GM19351 (cell line): Measurements from ENCODE around the gene PLD1.
"Not testable (repeated sequence)": the region's sequence is repeated elsewhere in the genome, so short reads cannot be mapped to it uniquely, and the experiment has no call there.

Experiments
- ATAC-seq: cut with Tn5 transposase; IDR thresholded peaks from one replicate; pipeline ENCODE4 v1.9.1; 2021; ENCODE audit warnings: mild to moderate bottlenecking, moderate library complexity; ENCODE audit not compliant: unreplicated experiment

PLD1 gene

DNA sequence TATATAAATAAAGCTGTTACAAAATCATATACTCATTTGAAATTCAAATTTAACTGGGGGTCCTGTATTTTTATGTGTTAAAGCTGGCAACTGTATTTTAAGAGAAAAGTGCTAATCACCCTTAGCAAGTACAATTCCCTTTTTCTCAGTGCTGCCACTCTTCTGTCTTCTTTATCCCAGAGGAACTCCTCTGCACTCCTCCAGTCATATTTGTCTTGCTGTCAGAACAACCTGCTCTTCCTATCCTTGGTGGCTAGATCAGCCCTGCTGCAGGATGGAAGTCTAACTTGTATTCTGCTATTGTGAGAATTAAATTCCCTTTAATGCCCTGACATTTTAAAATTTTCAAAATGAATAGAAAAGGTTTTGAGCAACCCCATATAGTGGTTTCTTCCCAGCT, 226.2 kb downstream of the PLD1 start:
- no peak for ATAC-seq

DNA sequence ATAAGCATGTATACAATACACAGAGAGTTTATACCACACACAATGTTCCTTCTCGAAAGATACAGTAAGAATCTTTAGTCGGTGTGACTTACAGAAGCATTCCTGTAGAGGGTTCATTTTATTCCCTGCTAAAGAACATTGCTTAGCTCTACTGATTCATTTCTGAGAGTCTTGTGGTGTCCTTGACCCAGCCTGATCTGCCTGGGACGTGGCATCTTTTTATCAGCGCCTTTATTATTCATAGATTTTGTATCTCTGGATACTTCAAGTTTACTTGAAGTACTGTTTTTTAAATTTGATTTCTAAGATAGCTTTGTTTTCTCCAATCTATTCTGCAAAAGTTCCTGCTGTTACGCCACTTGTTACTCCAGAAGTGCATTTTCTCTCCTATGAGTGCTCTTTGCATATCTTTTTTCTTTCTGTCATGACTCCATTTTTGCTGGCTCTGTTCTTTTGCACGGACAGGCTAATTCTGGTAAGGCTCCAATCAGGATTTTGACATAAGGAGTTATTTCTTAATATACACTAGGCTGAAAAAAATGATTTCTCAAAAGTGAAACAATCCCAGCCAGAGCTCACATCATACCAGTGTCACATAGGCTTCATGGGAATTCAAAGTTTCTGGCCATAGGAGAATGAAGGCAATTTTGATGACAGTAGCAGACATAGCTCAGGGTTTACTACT, 235.6 kb downstream of the PLD1 start:
- no peak for ATAC-seq

DNA sequence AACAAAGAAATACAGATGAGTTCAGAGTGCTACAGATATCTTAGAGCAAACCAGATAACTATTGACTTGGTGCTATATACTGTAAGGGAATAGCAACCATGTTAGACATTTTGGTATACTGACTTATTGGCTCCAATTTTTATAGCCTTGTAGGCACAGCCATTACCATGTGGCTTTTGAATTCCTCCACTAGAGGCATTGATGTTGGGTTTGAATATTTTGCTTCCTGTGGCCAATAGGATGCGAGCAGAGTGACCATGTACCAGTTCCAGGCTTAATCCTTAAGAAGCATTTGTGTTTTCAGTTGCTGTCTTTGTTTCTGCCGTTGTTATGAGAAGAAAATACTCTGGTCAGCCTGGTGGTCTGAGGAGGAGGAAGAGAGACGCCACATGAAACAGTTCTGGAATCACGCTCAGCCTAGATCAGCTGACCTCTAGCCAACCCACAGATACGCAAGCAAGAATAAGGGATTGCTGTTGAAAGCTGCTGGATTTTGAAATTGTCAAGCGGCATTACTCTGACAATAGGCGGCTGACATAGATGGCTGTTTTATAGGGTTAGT, 240.6 kb downstream of the PLD1 start:
- ATAC-seq, result no peak

DNA sequence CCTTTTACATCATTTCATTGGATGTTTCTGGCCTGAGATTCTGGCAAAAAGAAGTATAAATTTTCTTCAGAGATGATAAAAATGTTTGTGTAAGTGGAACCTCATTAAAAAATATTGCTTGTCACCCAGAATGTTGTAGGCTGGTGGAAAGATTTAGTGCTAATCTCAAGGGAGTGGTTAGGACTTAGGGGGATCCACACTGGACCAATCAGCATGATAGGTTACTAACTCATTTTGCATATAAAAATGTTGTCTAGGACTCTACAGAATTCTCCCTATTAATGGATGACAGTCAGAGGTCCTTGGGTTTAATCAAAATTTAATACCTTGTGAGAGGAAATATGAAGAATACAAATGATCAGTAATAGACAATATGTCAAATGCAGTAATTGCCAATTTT, 241.5 kb downstream of the PLD1 start:
- ATAC-seq, result no peak

DNA sequence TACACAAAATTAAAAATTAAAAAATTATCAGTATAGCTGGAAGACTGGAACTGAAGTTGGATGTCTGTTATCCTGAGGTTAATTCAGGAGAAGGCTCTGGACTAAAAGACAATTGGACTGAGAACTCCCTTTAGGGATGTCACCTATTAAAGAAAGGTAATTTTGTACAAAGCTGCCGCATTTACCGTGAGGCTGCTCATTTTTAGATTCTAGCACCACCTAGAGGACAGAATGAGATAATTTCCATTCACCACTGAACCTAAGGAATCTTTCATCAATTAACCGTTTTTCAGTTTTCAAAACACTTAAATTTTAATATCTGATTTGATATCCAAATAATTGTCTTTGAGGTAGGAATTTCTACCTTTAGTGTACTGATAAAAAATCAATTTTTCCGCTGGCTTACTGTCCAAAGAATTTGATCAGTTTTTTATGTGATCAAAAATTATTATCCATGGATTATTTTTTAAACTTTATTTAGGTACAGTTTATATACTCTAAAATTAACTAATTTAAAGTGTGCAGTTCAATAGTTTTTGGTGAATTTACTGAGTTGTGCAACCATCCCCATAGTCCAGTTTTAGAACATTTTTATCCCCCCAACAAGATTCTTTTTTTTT, 243.4 kb downstream of the PLD1 start:
- ATAC-seq, result peak; percentile 50

DNA sequence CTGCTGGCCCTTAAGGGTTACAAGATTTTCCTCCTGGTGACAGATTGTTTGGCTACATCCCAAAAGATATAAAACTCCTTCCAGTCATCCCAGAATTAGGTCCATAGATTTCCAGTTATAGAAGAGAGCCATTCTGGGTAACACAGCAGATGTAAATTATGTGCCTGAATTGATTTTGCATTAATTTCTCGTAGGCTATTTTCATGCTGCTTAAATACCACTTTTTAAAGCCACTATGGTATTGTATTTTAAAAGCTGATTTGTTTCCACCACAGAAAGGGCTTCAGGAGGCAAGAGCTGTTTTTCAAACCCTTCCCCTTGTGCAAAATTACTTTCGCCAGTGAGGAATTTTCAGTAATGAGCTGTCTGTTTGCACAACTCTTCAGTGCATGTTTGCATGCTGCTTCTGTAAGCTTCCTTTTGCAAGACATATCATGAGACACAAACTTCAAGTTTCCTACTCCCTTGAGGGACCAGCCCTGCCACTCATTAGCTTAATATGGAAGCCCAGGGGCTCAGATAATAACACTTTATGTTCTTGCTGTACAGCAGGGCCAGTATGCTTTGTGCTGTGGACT, 244.7 kb downstream of the PLD1 start:
- ATAC-seq, result no peak

DNA sequence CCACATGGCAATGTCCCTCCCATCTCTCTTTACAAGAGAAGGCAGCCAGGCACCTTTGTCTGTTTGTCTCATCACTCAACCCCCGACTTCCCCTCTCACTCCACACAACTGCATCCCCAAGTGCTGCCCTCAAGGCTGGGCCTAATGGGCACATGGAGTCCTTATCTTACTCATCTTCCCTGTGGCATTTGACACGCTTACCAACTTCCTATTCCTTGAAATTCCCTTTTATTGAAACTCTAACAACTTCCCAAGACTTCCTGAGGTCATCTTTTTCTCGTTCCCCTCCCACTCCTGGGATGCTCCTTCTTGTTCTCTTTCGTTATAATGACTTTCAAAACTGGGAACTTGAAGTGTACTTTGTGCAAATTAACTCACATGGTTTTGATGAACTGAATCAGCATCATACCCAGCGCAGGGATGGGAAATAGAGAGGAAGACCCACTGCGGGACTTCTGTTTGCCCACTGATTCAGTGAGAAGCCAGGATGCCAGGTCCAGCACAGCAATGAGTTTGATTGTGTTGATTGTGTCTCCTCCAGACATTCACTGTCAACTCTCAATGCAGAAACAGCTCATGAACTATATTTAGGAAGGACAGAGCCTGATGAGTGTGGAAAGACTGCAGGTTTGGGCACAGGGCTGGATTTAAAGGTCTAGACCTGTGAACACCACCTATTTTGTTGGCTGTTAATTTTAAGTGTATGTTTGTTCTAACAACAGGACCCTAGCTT, 245.4 kb downstream of the PLD1 start:
- no peak for ATAC-seq

DNA sequence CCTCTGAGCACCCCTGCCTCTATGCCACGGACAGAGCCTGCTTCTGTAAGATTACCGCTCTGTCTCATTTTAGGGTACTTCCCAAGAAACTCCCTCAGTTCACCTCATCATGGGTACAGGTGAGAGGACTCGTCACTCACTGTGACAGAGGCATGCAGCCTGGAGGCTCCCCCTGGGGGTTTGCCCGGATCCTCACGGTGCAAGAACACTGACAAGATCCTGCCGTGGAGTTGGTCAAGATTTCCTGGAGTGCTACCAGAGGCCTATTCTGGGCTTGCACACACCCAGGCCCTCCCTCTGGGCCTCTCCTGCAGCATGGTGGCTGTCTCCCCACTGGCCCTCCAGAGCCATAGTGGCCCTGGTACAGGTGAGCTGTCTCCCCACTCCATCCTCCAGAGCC, 247.0 kb downstream of the PLD1 start:
- ATAC-seq, result no peak

DNA sequence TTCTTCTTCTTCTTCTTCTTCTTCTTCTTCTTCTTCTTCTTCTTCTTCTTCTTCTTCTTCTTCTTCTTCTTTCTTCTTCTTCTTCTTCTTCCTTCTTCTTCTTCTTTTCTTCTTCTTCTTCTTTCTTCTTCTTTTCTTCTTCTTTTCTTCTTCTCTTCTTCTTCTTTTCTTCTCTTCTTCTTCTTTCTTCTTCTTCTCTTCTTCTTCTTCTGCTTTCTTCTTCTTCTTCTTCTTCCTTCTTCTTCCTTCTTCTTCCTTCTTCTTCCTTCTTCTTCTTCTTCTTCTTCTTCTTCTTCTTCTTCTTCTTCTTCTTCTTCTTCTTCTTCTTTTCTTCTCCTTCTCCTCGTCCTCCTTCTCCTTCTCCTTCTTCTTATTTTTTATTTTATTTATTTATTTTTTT, 247.8 kb downstream of the PLD1 start:
- ATAC-seq, result not testable (repeated sequence)

DNA sequence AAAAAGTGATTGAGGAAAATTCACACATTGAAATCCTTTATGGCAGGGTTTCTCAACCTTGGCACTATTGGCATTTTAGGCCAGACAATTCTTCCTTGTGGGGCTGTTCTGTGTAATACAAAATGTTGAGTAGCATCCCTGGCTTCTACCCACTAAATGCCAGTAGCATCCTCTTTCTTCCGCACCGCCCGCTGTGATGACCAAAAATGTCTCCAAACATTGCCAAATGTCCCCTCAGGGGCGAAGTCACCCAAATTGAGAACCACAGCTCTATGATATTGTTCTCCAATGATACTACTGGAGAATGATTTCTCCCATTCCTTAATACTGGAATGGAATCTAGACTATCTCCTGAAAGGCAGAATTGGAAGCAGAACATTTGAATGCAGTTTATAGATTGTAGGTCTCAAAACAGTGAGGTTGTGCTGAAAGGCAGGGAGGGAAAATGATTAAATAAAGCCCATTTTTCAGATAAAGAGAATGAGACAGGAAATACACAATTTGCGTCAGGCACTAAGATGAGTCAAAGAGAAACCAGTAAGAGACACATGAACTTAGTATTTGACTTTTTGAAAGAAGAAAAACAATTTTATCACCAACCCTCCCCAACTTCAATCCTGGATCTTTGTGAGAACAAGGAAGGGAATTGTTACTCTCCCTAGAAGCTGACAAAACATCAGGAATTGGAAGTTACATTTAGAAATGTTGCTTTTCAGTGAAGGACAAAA, 248.5 kb downstream of the PLD1 start:
- ATAC-seq, result peak; percentile 81

DNA sequence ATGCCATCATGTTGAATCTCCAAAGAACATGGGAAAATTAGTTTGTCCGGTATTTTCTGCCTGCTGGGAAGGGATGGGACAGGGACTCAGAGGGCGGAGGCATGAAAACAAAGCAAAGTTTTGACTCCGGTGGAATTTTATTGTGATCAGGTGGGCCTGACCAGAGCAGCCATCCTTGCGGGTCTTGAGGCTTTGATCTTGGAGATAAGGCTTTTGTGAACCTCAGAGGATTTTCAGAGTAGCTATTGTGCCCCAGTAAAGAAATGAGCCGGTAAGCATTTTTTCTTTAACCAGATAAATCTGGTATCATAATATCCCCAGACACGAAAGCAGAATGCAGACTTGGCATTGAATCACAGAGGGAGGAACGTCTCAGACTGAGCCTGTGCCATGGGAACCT, 250.7 kb downstream of the PLD1 start:
- no peak for ATAC-seq

DNA sequence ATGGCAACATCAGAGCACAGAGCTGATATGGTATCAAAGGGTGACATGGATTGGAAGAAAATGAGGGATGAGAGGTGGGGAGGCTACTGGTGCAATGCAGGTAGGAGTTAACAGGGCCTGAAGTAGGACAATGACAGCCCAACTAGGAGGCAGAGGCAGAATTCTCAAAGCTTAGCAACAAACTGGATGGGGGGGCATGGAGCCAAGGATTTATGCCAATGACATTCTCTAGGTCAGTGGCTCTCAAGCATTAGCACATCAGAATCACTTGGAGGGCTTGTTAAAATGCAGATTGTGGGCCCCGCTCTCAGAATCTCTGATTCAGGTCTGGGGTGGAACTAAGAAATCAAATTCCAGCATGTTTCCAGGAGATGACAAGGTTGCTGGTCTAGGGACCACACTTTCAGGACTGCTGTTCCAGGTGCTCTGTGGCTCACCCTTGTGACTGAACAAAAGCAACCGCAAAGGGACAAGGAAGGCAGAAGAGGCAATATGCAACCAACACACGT, 252.0 kb downstream of the PLD1 start:
- no peak for ATAC-seq

DNA sequence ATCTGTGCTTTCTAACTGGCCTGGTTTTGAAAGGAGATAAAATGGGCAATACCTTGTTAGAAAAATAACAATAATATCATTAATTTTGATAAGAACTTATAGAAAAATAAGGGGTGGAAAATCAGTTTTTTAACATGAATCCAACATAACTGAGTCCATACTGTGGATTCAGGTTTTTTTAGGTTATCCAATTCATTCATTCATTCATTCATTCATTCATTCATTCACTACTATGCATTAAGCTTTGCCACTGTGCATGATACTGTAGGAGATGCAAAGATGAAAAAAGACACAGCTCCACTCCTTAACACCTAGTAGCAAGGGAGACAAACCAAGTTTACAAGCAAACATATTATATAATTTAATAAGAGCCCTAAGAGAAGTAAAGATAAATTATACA, 253.1 kb downstream of the PLD1 start:
- ATAC-seq, result no peak

DNA sequence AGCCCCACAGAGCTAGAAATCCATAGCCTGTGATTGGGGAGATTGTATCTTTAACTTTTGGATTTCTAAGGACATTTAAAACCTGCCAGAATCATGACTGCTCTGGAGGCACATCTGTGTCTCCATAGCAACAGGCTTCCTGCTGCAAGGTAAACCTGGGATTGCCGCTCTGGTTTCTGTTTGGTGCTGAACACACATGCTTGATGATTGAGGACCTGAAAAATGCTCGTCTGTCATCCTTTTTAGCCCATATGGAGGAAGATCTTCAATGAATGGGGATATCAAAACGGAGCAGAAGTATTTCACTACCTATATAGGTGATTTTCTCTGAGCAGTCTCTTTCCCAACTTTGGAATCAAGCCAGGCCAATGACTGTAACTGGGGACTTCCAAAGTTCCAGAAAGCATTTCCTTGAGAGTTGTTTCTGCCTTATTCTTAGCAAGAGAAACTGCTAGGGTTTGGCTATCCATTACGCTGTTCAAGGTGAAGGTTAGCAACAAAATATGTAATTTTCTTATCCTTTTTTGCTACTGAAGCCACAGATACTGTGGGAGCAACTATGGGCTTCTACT, 253.6 kb downstream of the PLD1 start:
- ATAC-seq, result no peak

DNA sequence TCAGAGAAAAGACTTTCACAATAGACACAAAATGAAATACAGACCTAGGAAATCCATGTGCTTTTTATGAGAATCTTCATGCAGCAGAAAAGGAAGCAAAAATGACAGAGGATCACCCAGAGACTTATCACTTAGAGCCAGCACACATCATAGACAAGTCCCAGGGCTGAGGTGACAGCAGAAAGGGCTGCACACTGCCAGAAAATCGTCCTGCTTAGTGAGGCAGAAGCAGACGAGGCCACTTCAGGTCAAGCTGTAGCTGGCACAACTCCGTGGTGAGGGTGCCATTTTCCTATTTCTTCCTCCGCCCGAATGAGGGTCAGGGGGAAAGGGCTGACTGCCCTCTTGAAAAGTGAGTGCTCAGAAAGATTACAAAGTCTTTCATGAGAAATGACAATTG, 254.1 kb downstream of the PLD1 start:
- ATAC-seq, result no peak

DNA sequence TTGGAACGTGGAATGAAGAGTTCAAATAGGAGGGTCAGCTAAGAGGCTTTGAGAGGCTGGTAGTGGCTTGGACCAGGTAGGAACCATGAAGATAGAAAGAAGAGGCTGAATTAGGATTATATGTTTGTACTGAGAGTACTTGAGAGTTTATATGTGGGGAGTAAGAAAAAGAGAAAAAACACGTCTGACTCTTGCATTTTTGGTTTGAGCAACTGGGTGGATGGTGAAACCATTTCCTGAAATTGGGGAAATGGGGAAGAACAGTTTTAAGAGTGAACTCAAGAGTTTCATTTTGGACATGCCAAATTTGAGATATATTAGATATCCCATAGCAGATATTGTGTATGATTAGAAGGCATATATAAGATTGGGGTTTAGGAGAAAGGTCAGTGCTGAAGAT, 257.2 kb downstream of the PLD1 start:
- ATAC-seq, result no peak

DNA sequence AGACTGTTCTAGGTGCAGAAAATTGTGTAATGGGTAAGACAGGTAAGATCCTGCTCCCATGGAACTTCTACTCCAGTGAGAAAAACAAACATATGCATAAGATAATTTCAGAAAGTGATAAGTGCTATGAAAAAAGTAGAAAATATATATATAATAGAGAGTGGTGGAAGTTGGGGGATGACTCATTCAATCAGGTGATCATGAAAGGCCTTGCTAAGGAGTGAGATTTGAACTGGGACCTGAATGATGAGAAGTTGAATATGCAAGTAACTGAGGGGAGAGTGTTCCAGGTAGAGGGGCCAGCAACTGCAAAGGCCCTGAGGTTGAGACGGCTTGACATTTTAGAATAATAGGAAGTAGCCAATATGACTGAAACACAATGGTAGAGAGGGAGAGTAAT, 257.8 kb downstream of the PLD1 start:
- ATAC-seq, result no peak

DNA sequence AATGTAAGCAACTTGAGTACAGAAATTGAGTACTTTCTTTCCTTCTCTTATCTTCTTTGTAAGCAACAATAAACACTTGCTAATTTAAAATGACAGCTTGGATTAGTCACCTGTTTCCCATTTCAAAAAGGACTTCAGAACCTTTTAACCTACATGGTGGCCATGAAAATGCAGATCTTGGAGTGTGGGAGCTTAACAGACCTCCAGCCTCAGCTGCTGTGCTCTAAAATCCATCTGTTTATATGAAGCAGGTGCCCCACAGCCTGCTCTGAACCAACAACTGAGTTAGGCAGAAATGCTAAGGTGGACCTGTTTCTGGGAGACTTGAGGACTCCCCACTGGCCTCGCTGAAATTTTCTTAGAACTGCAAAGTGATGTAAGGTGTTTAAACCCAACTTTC, 259.0 kb downstream of the PLD1 start:
- no peak for ATAC-seq
